Measurements from ENCODE around the gene CHST8.

DNA sequence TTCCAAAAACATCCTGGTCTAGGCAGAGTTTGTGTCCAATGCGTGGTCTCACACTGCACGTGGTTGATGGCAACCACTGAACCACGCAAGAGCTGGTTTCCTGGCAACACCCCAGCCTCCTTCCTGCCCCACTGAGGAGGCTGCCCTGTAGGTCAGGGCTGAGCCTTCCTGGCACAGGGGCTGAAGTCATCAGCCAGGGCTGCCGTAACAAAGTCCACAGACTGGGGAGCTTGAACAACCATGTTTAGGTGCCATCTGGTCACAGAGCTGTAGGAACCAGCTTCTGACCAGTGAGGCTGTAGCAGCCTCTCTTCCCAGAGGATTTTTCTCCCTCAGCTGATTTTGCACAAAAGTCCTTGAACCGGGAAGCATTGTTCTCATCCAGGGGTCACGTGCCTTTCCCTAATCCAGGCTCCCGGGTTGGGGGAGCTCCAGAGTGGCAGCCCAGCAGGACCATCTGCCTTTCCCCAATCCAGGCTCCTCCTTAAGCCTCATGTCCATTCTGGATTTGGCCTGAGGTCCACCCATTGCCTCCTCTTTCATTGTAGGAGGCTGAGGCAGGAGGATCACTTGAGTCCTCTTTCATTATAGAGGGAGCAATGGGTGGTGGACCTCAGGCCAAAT, 53.9 kb downstream of the CHST8 start:
- no peak for TF ChIP-seq EZH2 (IDR thresholded peaks at IDR 0.05; ENCODE audit: low read depth)
- TF ChIP-seq, protein P1, sequence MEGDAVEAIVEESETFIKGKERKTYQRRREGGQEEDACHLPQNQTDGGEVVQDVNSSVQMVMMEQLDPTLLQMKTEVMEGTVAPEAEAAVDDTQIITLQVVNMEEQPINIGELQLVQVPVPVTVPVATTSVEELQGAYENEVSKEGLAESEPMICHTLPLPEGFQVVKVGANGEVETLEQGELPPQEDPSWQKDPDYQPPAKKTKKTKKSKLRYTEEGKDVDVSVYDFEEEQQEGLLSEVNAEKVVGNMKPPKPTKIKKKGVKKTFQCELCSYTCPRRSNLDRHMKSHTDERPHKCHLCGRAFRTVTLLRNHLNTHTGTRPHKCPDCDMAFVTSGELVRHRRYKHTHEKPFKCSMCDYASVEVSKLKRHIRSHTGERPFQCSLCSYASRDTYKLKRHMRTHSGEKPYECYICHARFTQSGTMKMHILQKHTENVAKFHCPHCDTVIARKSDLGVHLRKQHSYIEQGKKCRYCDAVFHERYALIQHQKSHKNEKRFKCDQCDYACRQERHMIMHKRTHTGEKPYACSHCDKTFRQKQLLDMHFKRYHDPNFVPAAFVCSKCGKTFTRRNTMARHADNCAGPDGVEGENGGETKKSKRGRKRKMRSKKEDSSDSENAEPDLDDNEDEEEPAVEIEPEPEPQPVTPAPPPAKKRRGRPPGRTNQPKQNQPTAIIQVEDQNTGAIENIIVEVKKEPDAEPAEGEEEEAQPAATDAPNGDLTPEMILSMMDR (conservative IDR thresholded peaks at IDR 0.05), result no peak
